ENCODE results near the gene IL19. TPM values are rescaled to one million over a fixed set of nuclear protein-coding genes. Genes with fewer than 3 reads are reported as not detected.
"Not testable (repeated sequence)": the region's sequence is repeated elsewhere in the genome, so short reads cannot be mapped to it uniquely, and the experiment has no call there.

The IL19 gene
- total and polyA plus RNA-seq, 8 donors: 3.1 to 25.9 TPM; not detected in 6

DNA sequence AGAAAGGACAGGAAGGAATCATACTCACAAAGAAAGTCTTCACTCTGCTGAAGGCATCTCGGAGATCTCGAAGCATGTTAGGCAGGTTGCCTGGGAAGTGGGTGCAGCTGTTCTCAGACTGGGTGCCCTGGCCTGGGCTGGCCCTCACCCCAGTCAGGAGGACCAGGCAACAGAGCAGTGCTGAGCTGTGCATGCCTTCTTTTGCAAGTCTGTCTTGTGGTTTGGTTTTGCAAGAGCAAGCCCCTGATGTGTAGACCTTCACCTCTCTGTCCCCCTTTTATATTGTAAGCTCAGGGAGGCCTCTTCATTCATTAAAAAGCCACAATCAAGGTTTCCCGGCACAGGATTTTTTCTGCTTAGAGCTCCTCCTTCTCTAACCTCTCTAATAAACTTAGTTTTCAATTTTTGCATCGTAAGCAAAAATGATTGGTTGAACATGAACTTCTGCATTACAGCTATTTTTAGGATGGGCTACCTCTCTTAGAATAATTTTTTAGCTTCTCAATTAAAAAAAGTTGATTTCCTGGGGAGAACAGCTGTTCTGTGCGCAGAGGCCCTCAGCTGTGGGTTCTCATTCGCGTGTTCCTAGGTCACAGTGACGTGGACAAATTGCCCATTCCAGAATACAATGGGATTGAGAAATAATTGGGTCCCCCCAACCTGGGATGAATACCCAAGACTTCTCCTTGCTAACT is 1.8 kb downstream of the IL19 start, which contains the start of gene IL10:
TSS of gene IL10 (minus strand) at position 252 of the 695 bp plus-strand sequence. CDS start at position 193, 59 bp downstream.
- H3K9me3 ChIP-seq: no peaks in the 10 kb centered on the region
- H3K4me3 ChIP-seq: peak within 1 kb of the TSS in 1 of 4 donors; percentile 15
- 80 to 88% (median 82%) methylated on average over 8 of the region's 8 CpGs for WGBS, 5 donors
- TF ChIP-seq POLR2A (IDR thresholded peaks at IDR 0.05) (no peak), POLR2AphosphoS5 (IDR thresholded peaks at IDR 0.05) (no peak), EP300 (IDR thresholded peaks at IDR 0.05) (no peak)
- TF ChIP-seq, protein P1, sequence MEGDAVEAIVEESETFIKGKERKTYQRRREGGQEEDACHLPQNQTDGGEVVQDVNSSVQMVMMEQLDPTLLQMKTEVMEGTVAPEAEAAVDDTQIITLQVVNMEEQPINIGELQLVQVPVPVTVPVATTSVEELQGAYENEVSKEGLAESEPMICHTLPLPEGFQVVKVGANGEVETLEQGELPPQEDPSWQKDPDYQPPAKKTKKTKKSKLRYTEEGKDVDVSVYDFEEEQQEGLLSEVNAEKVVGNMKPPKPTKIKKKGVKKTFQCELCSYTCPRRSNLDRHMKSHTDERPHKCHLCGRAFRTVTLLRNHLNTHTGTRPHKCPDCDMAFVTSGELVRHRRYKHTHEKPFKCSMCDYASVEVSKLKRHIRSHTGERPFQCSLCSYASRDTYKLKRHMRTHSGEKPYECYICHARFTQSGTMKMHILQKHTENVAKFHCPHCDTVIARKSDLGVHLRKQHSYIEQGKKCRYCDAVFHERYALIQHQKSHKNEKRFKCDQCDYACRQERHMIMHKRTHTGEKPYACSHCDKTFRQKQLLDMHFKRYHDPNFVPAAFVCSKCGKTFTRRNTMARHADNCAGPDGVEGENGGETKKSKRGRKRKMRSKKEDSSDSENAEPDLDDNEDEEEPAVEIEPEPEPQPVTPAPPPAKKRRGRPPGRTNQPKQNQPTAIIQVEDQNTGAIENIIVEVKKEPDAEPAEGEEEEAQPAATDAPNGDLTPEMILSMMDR (IDR thresholded peaks at IDR 0.05): no peak
- no peak for DNase-seq
- H3K4me1 ChIP-seq: peaks cover 0 to 20% (median 0%) of the 10 kb centered on the region in 4 donors
- peak within 1 kb of the TSS in 4 of 5 donors; percentile 21 to 65 (median 40) for H3K27ac ChIP-seq
- H3K36me3 ChIP-seq: no peaks in the 10 kb centered on the region
- peaks cover 0 to 16% (median 0%) of the 10 kb centered on the region in 3 donors for H3K27me3 ChIP-seq
- intact Hi-C loops (cut with DNase I; ENCODE audit: low total_unique reads): no loop called here

- no peak for DNase-seq
- intact Hi-C loops (cut with DNase I; ENCODE audit: low total_unique reads): no loop called here
- H3K4me1 ChIP-seq: peaks cover 0 to 15% (median 0%) of the 10 kb centered on the region in 4 donors
- WGBS, 5 donors: 57 to 76% (median 73%) methylated on average over 3 of the region's 3 CpGs
- H3K4me3 ChIP-seq: no peak overlapping the region
- no peak overlapping the region for H3K27ac ChIP-seq
- TF ChIP-seq POLR2AphosphoS5 (IDR thresholded peaks at IDR 0.05) (no peak), EP300 (IDR thresholded peaks at IDR 0.05) (no peak)
- H3K36me3 ChIP-seq: no peaks in the 10 kb centered on the region
- no peaks in the 10 kb centered on the region for H3K9me3 ChIP-seq
- peaks cover 0 to 16% (median 0%) of the 10 kb centered on the region in 3 donors for H3K27me3 ChIP-seq
These were observed 3.5 kb downstream of the IL19 start for GRCh38 chr1:206774093-206774492.

DNA sequence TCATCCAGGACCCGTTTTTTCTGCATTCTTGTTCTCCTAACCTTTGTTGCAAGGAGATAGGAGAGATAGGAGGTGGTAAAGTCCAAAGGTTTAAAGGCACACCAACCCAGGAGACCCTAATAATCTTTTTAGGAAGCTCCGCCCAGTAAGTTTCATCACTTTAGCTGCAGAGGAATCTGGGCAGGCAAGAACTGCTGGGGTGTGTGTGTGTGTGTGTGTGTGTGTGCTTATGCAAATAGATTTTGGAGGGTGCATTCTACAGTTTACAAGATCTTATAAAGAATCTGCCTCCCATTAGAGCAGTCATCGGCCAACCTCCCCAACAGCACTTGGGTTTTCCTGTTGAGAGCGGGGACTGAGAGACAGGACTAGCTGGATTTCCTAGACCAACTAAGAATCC is 5.7 kb downstream of the IL19 start:
- WGBS, 5 donors: 48 to 81% (median 60%) methylated on average over 4 of the region's 4 CpGs
- intact Hi-C loops (cut with DNase I; ENCODE audit: low total_unique reads): no loop called here
- Histone ChIP-seq H3K36me3 (no peaks in the 10 kb centered on the region), H3K4me1 (peaks cover 0 to under 1% (median 0%) of the 10 kb centered on the region in 4 donors), H3K9me3 (no peaks in the 10 kb centered on the region), H3K4me3 (no peak overlapping the region), H3K27me3 (peaks cover 0 to 16% (median 0%) of the 10 kb centered on the region in 3 donors), H3K27ac (no peak overlapping the region)
- DNase-seq: peak in 1 of 2 donors; percentile 47
- TF ChIP-seq POLR2A (IDR thresholded peaks at IDR 0.05) (no peak), EP300 (IDR thresholded peaks at IDR 0.05) (no peak), POLR2AphosphoS5 (IDR thresholded peaks at IDR 0.05) (no peak)
- TF ChIP-seq, protein P1 (IDR thresholded peaks at IDR 0.05): no peak

GRCh38 chr1:206778031-206778430 is 7.5 kb downstream of the IL19 start:
- no peaks in the 10 kb centered on the region for H3K9me3 ChIP-seq
- H3K4me1 ChIP-seq: no peaks in the 10 kb centered on the region
- intact Hi-C loops (cut with DNase I; ENCODE audit: low total_unique reads): no loop called here
- H3K4me3 ChIP-seq: no peak overlapping the region
- 82 to 100% (median 91%) methylated on average over 3 to 7 of the region's 7 CpGs for WGBS, 5 donors
- no peaks in the 10 kb centered on the region for H3K36me3 ChIP-seq
- H3K27ac ChIP-seq: no peak overlapping the region
- no peak for DNase-seq
- TF ChIP-seq POLR2AphosphoS5 (IDR thresholded peaks at IDR 0.05): no peak
- no peak for TF ChIP-seq EP300 (IDR thresholded peaks at IDR 0.05)
- TF ChIP-seq, protein P1 (IDR thresholded peaks at IDR 0.05): no peak
- TF ChIP-seq POLR2A (IDR thresholded peaks at IDR 0.05): no peak
- peaks cover 0 to 15% (median 0%) of the 10 kb centered on the region in 3 donors for H3K27me3 ChIP-seq

DNA sequence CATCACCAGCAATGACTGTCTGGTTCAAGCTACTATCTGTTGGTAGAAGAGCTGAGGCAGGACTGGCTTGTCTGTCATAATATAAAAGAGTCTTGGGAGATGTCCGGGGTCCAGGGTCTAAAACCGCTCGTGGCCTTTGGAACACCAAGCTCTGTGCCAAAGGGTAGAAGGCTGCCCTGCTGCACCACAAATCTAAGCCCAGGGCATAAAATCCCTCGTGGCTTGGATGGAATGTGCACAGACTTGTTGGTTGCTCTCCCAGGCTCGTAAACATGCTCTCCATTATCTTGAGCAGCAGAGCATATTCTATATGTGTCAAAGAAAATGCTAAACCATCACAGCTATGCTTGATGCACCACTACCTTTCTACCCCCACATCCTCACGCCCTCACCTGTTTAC is 8.3 kb downstream of the IL19 start:
- DNase-seq; H3K4me3 ChIP-seq; H3K27me3 ChIP-seq; H3K9me3 ChIP-seq; H3K36me3 ChIP-seq; intact Hi-C loops (cut with DNase I; ENCODE audit: low total_unique reads); H3K27ac ChIP-seq; H3K4me1 ChIP-seq: not testable (repeated sequence)
- 70 to 81% (median 76%) methylated on average over 6 of the region's 6 CpGs for WGBS, 5 donors

Measured in stomach (tissue), 9 donors.